Astrocyte (in vitro differentiated cells and primary cell): Measurements from ENCODE around the gene ZNF526. TPM values are rescaled to one million over a fixed set of nuclear protein-coding genes. Genes with fewer than 3 reads are reported as not detected.
A peak's percentile ranks its signal among the peaks of the same experiment; 100 is the strongest.

Experiments
- DNase-seq: peaks from one replicate; pipeline ENCODE4 v3.0.0-alpha.2; 2010; ENCODE audit warnings: low read depth
- FAIRE-seq: peaks from 2 replicates; lab custom pipeline; 2011; peaks lifted over from hg19 to GRCh38; lab: Jason Lieb, UNC
- H2AFZ ChIP-seq: 2 replicates; pipeline ENCODE4 v1.6.0; 2012; ENCODE audit warnings: low read depth, low read length, inconsistent platforms
- H3K27ac ChIP-seq: 2 replicates; pipeline ENCODE4 v1.5.1; 2011; ENCODE audit warnings: low read depth, low read length, inconsistent platforms
- H3K27me3 ChIP-seq: 2 replicates; pipeline ENCODE4 v1.6.0; 2011; ENCODE audit warnings: low read length, inconsistent platforms; ENCODE audit not compliant: insufficient read depth
- H3K36me3 ChIP-seq: 2 replicates; pipeline ENCODE4 v1.5.1; 2011; ENCODE audit warnings: low read length, inconsistent platforms; ENCODE audit not compliant: insufficient read depth
- H3K4me1 ChIP-seq: 2 replicates; pipeline ENCODE4 v1.5.1; 2011; ENCODE audit warnings: low read length, inconsistent platforms; ENCODE audit not compliant: insufficient read depth
- H3K4me2 ChIP-seq: 2 replicates; pipeline ENCODE4 v1.6.0; 2012; ENCODE audit warnings: low read length, inconsistent platforms
- H3K4me3 ChIP-seq: 2 replicates; pipeline ENCODE4 v1.5.1; 2011; ENCODE audit warnings: low read depth, mild to moderate bottlenecking, low read length, inconsistent platforms; ENCODE audit not compliant: insufficient read depth
- H3K79me2 ChIP-seq: 2 replicates; pipeline ENCODE4 v1.6.0; 2012; ENCODE audit warnings: mild to moderate bottlenecking, low read length, inconsistent platforms; ENCODE audit not compliant: insufficient read depth
- H3K9ac ChIP-seq: 2 replicates; pipeline ENCODE4 v1.6.0; 2012; ENCODE audit warnings: mild to moderate bottlenecking, low read length, inconsistent platforms
- H3K9me3 ChIP-seq: 2 replicates; pipeline ENCODE4 v1.5.1; 2012; ENCODE audit warnings: low read depth, mild to moderate bottlenecking, low read length, inconsistent platforms; ENCODE audit not compliant: insufficient read depth
- H4K20me1 ChIP-seq: 2 replicates; pipeline ENCODE4 v1.6.0; 2012; ENCODE audit warnings: low read length, inconsistent platforms; ENCODE audit not compliant: insufficient read depth
- H3K27ac Mint-ChIP-seq: one replicate; pipeline ENCODE4 v1.8.0; 2021; ENCODE audit warnings: mild to moderate bottlenecking, mixed read lengths; ENCODE audit not compliant: unreplicated experiment
- H3K27me3 Mint-ChIP-seq: one replicate; pipeline ENCODE4 v1.8.0; 2021; ENCODE audit warnings: low read depth, mixed read lengths; ENCODE audit not compliant: unreplicated experiment
- H3K36me3 Mint-ChIP-seq: one replicate; pipeline ENCODE4 v1.8.0; 2021; ENCODE audit warnings: low read depth, mixed read lengths; ENCODE audit not compliant: unreplicated experiment
- H3K4me1 Mint-ChIP-seq: one replicate; pipeline ENCODE4 v1.8.0; 2021; ENCODE audit warnings: low read depth, mixed read lengths; ENCODE audit not compliant: unreplicated experiment
- H3K4me3 Mint-ChIP-seq: one replicate; pipeline ENCODE4 v1.8.0; 2021; ENCODE audit warnings: mild to moderate bottlenecking, moderate library complexity, mixed read lengths; ENCODE audit not compliant: unreplicated experiment
- H3K9me3 Mint-ChIP-seq: one replicate; pipeline ENCODE4 v1.8.0; 2021; ENCODE audit warnings: mild to moderate bottlenecking, mixed read lengths; ENCODE audit not compliant: unreplicated experiment
- EZH2 ChIP-seq: IDR thresholded peaks from 2 replicates; pipeline ENCODE4 v1.6.1; 2012; ENCODE audit warnings: mild to moderate bottlenecking, low read length, inconsistent platforms; ENCODE audit not compliant: insufficient read depth
- total RNA-seq: library from RNA; stranded (reverse); gene quantifications from 2 replicates; pipeline ENCODE4 v1.2.1, GENCODE V29; 2021
- TF ChIP-seq, protein P1 (sequence below): IDR thresholded peaks from 2 replicates; pipeline ENCODE4 v1.5.1; 2011; ENCODE audit warnings: low read depth, mild to moderate bottlenecking, inconsistent platforms, low read length, moderate library complexity; ENCODE audit not compliant: insufficient read depth

The ZNF526 gene
- total RNA-seq, 1 donor from 2014 or later, result 20.2 TPM

GRCh38 chr19:42220751-42221097 lies 612 bp downstream of the ZNF526 start:
- Histone ChIP-seq H3K4me2 (peak overlapping the region; percentile 92), H3K27ac (peak overlapping the region; percentile 87), H3K79me2 (peaks cover 75% of the 10 kb centered on the region), H3K4me3 (peak overlapping the region; percentile 84), H3K9me3 (peaks cover 2% of the 10 kb centered on the region), H3K9ac (peak overlapping the region; percentile 93), H3K36me3 (peaks cover 9% of the 10 kb centered on the region), H3K27me3 (no peaks in the 10 kb centered on the region), H3K4me1 (peaks cover 29% of the 10 kb centered on the region), H2AFZ (peak overlapping the region; percentile 73), H4K20me1 (peaks cover 46% of the 10 kb centered on the region)
- no peak for TF ChIP-seq EZH2
- TF ChIP-seq, protein P1, sequence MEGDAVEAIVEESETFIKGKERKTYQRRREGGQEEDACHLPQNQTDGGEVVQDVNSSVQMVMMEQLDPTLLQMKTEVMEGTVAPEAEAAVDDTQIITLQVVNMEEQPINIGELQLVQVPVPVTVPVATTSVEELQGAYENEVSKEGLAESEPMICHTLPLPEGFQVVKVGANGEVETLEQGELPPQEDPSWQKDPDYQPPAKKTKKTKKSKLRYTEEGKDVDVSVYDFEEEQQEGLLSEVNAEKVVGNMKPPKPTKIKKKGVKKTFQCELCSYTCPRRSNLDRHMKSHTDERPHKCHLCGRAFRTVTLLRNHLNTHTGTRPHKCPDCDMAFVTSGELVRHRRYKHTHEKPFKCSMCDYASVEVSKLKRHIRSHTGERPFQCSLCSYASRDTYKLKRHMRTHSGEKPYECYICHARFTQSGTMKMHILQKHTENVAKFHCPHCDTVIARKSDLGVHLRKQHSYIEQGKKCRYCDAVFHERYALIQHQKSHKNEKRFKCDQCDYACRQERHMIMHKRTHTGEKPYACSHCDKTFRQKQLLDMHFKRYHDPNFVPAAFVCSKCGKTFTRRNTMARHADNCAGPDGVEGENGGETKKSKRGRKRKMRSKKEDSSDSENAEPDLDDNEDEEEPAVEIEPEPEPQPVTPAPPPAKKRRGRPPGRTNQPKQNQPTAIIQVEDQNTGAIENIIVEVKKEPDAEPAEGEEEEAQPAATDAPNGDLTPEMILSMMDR, result no peak
- no peak for DNase-seq
- Mint-ChIP-seq H3K4me3 (peak overlapping the region; percentile 98), H3K27ac (peak overlapping the region; percentile 97), H3K27me3 (no peaks in the 10 kb centered on the region), H3K4me1 (peaks cover 28% of the 10 kb centered on the region), H3K36me3 (peaks cover 16% of the 10 kb centered on the region), H3K9me3 (peaks cover 4% of the 10 kb centered on the region)
- FAIRE-seq, result no peak

- no peak overlapping the region for H3K4me2 ChIP-seq
- H3K27ac Mint-ChIP-seq, result no peak overlapping the region
- no peak overlapping the region for H3K27ac ChIP-seq
- H3K9me3 ChIP-seq, result peaks cover 2% of the 10 kb centered on the region
- H4K20me1 ChIP-seq, result peaks cover 80% of the 10 kb centered on the region
- peaks cover 33% of the 10 kb centered on the region for H3K36me3 Mint-ChIP-seq
- peaks cover 89% of the 10 kb centered on the region for H3K79me2 ChIP-seq
- peaks cover 27% of the 10 kb centered on the region for H3K36me3 ChIP-seq
- peaks cover under 1% of the 10 kb centered on the region for H3K9me3 Mint-ChIP-seq
- no peak overlapping the region for H3K9ac ChIP-seq
- H3K4me3 ChIP-seq, result no peak overlapping the region
- peaks cover 24% of the 10 kb centered on the region for H3K4me1 Mint-ChIP-seq
- no peak overlapping the region for H2AFZ ChIP-seq
- H3K27me3 ChIP-seq, result no peaks in the 10 kb centered on the region
- FAIRE-seq, result no peak
- no peak for TF ChIP-seq EZH2
- TF ChIP-seq, protein P1, result no peak
- peak overlapping the region; percentile 71 for H3K4me3 Mint-ChIP-seq
- H3K27me3 Mint-ChIP-seq, result no peaks in the 10 kb centered on the region
- peaks cover 13% of the 10 kb centered on the region for H3K4me1 ChIP-seq
- no peak for DNase-seq
These were observed 5.0 kb downstream of the ZNF526 start for GRCh38 chr19:42224940-42225717.

DNA sequence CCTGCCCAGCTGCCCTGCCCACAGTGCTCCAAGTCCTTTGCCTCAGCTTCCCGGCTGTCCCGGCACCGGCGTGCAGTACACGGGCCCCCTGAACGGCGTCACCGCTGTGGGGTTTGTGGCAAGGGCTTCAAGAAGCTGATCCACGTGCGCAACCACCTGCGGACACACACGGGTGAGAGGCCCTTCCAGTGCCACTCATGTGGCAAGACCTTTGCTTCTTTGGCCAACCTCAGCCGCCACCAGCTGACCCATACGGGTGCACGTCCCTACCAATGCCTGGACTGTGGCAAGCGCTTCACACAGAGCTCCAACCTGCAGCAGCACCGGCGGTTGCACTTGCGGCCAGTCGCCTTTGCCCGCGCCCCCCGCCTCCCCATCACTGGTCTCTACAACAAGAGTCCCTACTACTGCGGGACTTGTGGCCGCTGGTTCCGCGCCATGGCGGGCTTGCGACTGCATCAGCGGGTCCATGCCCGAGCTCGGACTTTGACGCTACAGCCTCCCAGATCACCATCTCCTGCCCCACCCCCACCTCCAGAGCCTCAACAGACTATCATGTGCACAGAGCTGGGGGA lies 5.7 kb downstream of the ZNF526 start:
- H3K27me3 ChIP-seq, result no peaks in the 10 kb centered on the region
- peaks cover 83% of the 10 kb centered on the region for H3K79me2 ChIP-seq
- no peak for TF ChIP-seq EZH2
- TF ChIP-seq, protein P1, result no peak
- H2AFZ ChIP-seq, result no peak overlapping the region
- H3K4me1 ChIP-seq, result peaks cover 13% of the 10 kb centered on the region
- no peak overlapping the region for H3K9ac ChIP-seq
- no peak overlapping the region for H3K27ac ChIP-seq
- no peak overlapping the region for H3K4me2 ChIP-seq
- Mint-ChIP-seq H3K9me3 (no peaks in the 10 kb centered on the region), H3K4me3 (no peak overlapping the region), H3K27me3 (no peaks in the 10 kb centered on the region), H3K4me1 (peaks cover 24% of the 10 kb centered on the region), H3K27ac (no peak overlapping the region), H3K36me3 (peaks cover 33% of the 10 kb centered on the region)
- DNase-seq, result no peak
- H4K20me1 ChIP-seq, result peaks cover 85% of the 10 kb centered on the region
- H3K4me3 ChIP-seq, result no peak overlapping the region
- FAIRE-seq, result no peak
- peaks cover 2% of the 10 kb centered on the region for H3K9me3 ChIP-seq
- H3K36me3 ChIP-seq, result peaks cover 29% of the 10 kb centered on the region
